GM12873 (cell line): ENCODE results near the gene OTOGL.

Source experiments
- CTCF ChIP-seq: IDR thresholded peaks from 2 replicates; pipeline ENCODE4 v1.5.1; 2012; ENCODE audit warnings: low read depth, mild to moderate bottlenecking, moderate library complexity, low read length, control low read depth; ENCODE audit not compliant: insufficient read depth; ENCODE audit errors: missing control alignments

OTOGL gene

GRCh38 chr12:80059102-80059501, 40.2 kb upstream of the OTOGL start:
- no peak for TF ChIP-seq CTCF

- TF ChIP-seq CTCF: no peak
Measured at GRCh38 chr12:80059875-80060274, 39.5 kb upstream of the OTOGL start.

DNA sequence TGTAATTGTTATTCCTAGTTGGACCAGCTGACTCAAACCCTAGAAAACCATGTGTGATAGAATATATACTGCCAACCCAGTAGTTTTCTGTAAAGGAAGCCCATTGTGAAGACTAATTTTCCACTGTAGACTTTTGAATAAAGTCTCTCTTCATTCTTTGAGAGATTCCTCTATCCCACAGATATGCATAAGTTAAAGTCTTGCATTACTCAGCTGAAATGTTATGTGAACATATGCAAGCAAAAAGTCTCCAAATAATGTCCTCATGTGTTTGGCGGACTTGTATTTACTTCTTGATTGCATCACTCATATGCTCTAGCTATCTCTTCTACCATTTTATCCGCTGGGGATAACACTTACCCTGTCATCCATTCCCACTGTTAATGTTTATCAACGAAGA, 35.1 kb upstream of the OTOGL start:
- TF ChIP-seq CTCF: no peak

GRCh38 chr12:80064951-80065350, 34.4 kb upstream of the OTOGL start:
- TF ChIP-seq CTCF: no peak

- TF ChIP-seq CTCF: peak; percentile 12
Measured at GRCh38 chr12:80068173-80068572, 31.2 kb upstream of the OTOGL start.

DNA sequence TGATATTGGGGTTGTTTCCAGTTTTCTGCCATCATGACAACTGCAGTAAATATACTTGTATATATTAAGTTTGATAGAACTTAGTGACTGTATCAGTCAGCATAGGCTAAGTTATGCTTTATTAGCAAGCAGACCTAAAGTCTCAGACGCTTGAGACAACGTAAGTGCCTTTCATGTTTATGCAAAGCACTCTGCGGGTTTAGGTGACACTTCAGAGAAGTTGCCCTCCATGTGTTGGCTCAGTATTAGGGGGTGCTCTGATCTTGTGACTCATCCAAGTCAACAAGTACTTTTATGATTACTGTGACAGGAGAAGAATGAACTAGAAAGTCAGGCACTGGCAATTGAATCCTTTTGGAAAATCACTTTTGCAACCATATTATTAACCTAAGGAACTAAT, 13.3 kb upstream of the OTOGL start:
- no peak for TF ChIP-seq CTCF

DNA sequence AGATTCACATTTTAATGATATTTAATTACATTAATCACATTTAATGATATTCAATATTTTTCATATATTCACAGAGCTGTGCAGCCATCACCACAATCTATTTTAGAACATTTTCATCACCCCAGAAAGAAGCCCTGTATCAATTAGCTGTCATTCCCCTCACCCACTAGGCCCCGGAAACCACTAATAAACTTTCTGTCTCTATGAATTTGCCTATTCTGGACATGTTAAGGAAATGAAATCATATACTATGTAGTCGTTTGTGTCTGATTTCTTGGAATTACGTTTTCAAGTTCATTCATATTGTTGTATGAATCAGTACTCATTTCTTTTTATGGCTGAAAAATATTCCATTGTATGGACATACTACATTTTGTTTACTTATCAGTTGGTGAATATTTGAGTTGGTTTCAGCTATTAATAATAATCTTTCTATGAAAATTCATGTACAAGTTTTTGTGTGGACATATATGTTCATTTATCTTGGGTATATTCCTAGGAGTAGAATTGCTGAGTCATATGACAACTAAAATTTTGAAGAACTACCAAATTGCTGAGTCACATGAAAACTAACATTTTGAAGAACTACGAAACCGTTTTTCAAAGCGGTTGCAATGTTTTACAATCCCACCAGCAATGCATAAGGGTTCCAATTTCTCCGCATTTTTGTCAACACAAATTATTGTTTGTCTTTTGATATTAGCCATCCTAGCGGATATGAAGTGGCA, 11.7 kb upstream of the OTOGL start:
- no peak for TF ChIP-seq CTCF

GRCh38 chr12:80100591-80100990, 1.3 kb downstream of the OTOGL start:
- no peak for TF ChIP-seq CTCF
